Fibroblast of skin of left biceps (primary cell): ENCODE data around the gene THRSP.
"Not testable (repeated sequence)": the region's sequence is repeated elsewhere in the genome, so short reads cannot be mapped to it uniquely, and the experiment has no call there.

Experiments
- DNase-seq, 2 experiments: peaks; one replicate each; pipeline ENCODE4 v3.0.0-alpha.2; 2013; ENCODE audit warnings: low read depth in 2 of 2

Gene THRSP

GRCh38 chr11:78039391-78039918 is 24.2 kb upstream of the THRSP start:
- no peak for DNase-seq

GRCh38 chr11:78039919-78040671 is 23.6 kb upstream of the THRSP start:
- peak; percentile 57 to 63 for DNase-seq

- DNase-seq: no peak
These were observed 22.8 kb upstream of the THRSP start for GRCh38 chr11:78040691-78041379.

- not testable (repeated sequence) for DNase-seq
These were observed 22.3 kb upstream of the THRSP start for GRCh38 chr11:78041380-78041719.

GRCh38 chr11:78041843-78042440 is 21.7 kb upstream of the THRSP start:
- no peak for DNase-seq

- no peak for DNase-seq
These were observed 19.0 kb upstream of the THRSP start for GRCh38 chr11:78044706-78045105.

- DNase-seq: peak; percentile 17 to 28
These were observed 17.7 kb upstream of the THRSP start for GRCh38 chr11:78045851-78046485.

GRCh38 chr11:78046486-78046854 is 17.2 kb upstream of the THRSP start:
- no peak for DNase-seq

- DNase-seq: no peak
These were observed 15.1 kb upstream of the THRSP start for GRCh38 chr11:78048561-78048960.

- DNase-seq: no peak
These were observed 14.3 kb upstream of the THRSP start for GRCh38 chr11:78049348-78049747.

GRCh38 chr11:78050964-78051831 is 12.5 kb upstream of the THRSP start:
- DNase-seq: peak; percentile 19 to 25

GRCh38 chr11:78054971-78055370 is 8.7 kb upstream of the THRSP start:
- no peak for DNase-seq

GRCh38 chr11:78056093-78056492 is 7.6 kb upstream of the THRSP start:
- DNase-seq: no peak

- DNase-seq: no peak
These were observed 6.1 kb upstream of the THRSP start for GRCh38 chr11:78057462-78058055.

- not testable (repeated sequence) for DNase-seq
These were observed 3.8 kb upstream of the THRSP start for GRCh38 chr11:78059749-78060328.

GRCh38 chr11:78060533-78060932 is 3.1 kb upstream of the THRSP start:
- no peak for DNase-seq

GRCh38 chr11:78061088-78061920 is 2.4 kb upstream of the THRSP start:
- DNase-seq: no peak

GRCh38 chr11:78061921-78062311 is 1.7 kb upstream of the THRSP start:
- no peak for DNase-seq

GRCh38 chr11:78062671-78063070 is 990 bp upstream of the THRSP start:
- no peak for DNase-seq

- DNase-seq: no peak
These were observed 1.5 kb downstream of the THRSP start for GRCh38 chr11:78065203-78065602.
